SJSA1 (cell line): ENCODE measurements around the gene PGRMC2. TPM values are rescaled to one million over a fixed set of nuclear protein-coding genes. Genes with fewer than 3 reads are reported as not detected.
A peak's percentile ranks its signal among the peaks of the same experiment; 100 is the strongest.

ENCODE experiments used
- DNase-seq, 2 experiments: peaks; one replicate each; pipeline ENCODE4 v3.0.0-alpha.2; 2015 to 2020; ENCODE audit warnings: low spot score in 2 of 2, low read depth in 1 of 2
- H3K27ac ChIP-seq: fragments of 250-450 bp; sonication (Bioruptor Pico); 2 replicates; pipeline ENCODE4 v1.5.1; 2020; ENCODE audit warnings: mild to moderate bottlenecking, moderate library complexity
- H3K27me3 ChIP-seq: fragments of 250-450 bp; sonication (Bioruptor Pico); replicated peaks from 2 replicates; pipeline ENCODE4 v1.5.1; 2020; ENCODE audit warnings: mild to moderate bottlenecking, moderate library complexity
- H3K36me3 ChIP-seq: fragments of 250-450 bp; sonication (Bioruptor Pico); 2 replicates; pipeline ENCODE4 v1.5.1; 2020; ENCODE audit warnings: mild to moderate bottlenecking
- H3K4me1 ChIP-seq: fragments of 250-450 bp; sonication (Bioruptor Pico); replicated peaks from 2 replicates; pipeline ENCODE4 v1.6.1; 2021; ENCODE audit warnings: mild to moderate bottlenecking
- H3K4me3 ChIP-seq: fragments of 250-450 bp; sonication (Bioruptor Pico); 2 replicates; pipeline ENCODE4 v1.5.1; 2020; ENCODE audit warnings: mild to moderate bottlenecking
- H3K9me3 ChIP-seq: fragments of 250-450 bp; sonication (Bioruptor Pico); replicated peaks from 2 replicates; pipeline ENCODE4 v1.5.1; 2020; ENCODE audit warnings: mild to moderate bottlenecking
- total RNA-seq: library from RNA; depleted of rRNA; stranded (reverse); fragments of >200 nt; shearing (Covaris generic); gene quantifications from 2 replicates; pipeline ENCODE4 v1.2.3, GENCODE V29; 2014

Gene PGRMC2
- total RNA-seq, 1 experiment from 2014 or later = 36.5 TPM

GRCh38 chr4:128242601-128243000, 45.0 kb downstream of the PGRMC2 start:
- Histone ChIP-seq H3K27ac (peak overlapping the region; percentile 87), H3K4me3 (no peak overlapping the region), H3K36me3 (no peaks in the 10 kb centered on the region), H3K27me3 (no peaks in the 10 kb centered on the region), H3K4me1 (peaks cover 32% of the 10 kb centered on the region), H3K9me3 (no peaks in the 10 kb centered on the region)
- no peak for DNase-seq

GRCh38 chr4:128241981-128242380, 45.6 kb downstream of the PGRMC2 start:
- H3K36me3 ChIP-seq = no peaks in the 10 kb centered on the region
- DNase-seq = no peak
- H3K9me3 ChIP-seq = no peaks in the 10 kb centered on the region
- H3K27me3 ChIP-seq = no peaks in the 10 kb centered on the region
- peak overlapping the region; percentile 87 for H3K27ac ChIP-seq
- no peak overlapping the region for H3K4me3 ChIP-seq
- peaks cover 32% of the 10 kb centered on the region for H3K4me1 ChIP-seq

GRCh38 chr4:128241425-128241913, 46.1 kb downstream of the PGRMC2 start:
- DNase-seq = peak; percentile 94 to 95
- no peaks in the 10 kb centered on the region for H3K27me3 ChIP-seq
- H3K4me3 ChIP-seq = no peak overlapping the region
- peak overlapping the region; percentile 87 for H3K27ac ChIP-seq
- H3K36me3 ChIP-seq = no peaks in the 10 kb centered on the region
- H3K4me1 ChIP-seq = peaks cover 32% of the 10 kb centered on the region
- no peaks in the 10 kb centered on the region for H3K9me3 ChIP-seq

GRCh38 chr4:128241019-128241418, 46.6 kb downstream of the PGRMC2 start:
- DNase-seq = no peak
- Histone ChIP-seq H3K36me3 (no peaks in the 10 kb centered on the region), H3K27me3 (no peaks in the 10 kb centered on the region), H3K4me3 (no peak overlapping the region), H3K9me3 (no peaks in the 10 kb centered on the region), H3K4me1 (peaks cover 32% of the 10 kb centered on the region), H3K27ac (peak overlapping the region; percentile 87)

GRCh38 chr4:128234836-128235235, 52.8 kb downstream of the PGRMC2 start:
- Histone ChIP-seq H3K4me3 (no peak overlapping the region), H3K4me1 (peaks cover 10% of the 10 kb centered on the region), H3K36me3 (no peaks in the 10 kb centered on the region), H3K27ac (no peak overlapping the region), H3K9me3 (peaks cover 4% of the 10 kb centered on the region), H3K27me3 (no peaks in the 10 kb centered on the region)
- no peak for DNase-seq

- peaks cover 4% of the 10 kb centered on the region for H3K9me3 ChIP-seq
- H3K27ac ChIP-seq = no peak overlapping the region
- no peaks in the 10 kb centered on the region for H3K36me3 ChIP-seq
Measured at GRCh38 chr4:128232719-128233118, 54.9 kb downstream of the PGRMC2 start.

GRCh38 chr4:128228845-128229795, 58.5 kb downstream of the PGRMC2 start:
- Histone ChIP-seq H3K4me1 (peaks cover 35% of the 10 kb centered on the region), H3K9me3 (peaks cover 4% of the 10 kb centered on the region), H3K27ac (peak overlapping the region; percentile 66), H3K4me3 (no peak overlapping the region), H3K27me3 (no peaks in the 10 kb centered on the region), H3K36me3 (no peaks in the 10 kb centered on the region)
- no peak for DNase-seq

More at GRCh38 chr4:128232719-128233118, 54.9 kb downstream of the PGRMC2 start:
- peaks cover 21% of the 10 kb centered on the region for H3K4me1 ChIP-seq
- no peak for DNase-seq
- H3K4me3 ChIP-seq = no peak overlapping the region
- H3K27me3 ChIP-seq = no peaks in the 10 kb centered on the region

- Histone ChIP-seq H3K27me3 (no peaks in the 10 kb centered on the region), H3K4me3 (no peak overlapping the region), H3K36me3 (no peaks in the 10 kb centered on the region), H3K4me1 (peaks cover 35% of the 10 kb centered on the region), H3K27ac (no peak overlapping the region), H3K9me3 (peaks cover 4% of the 10 kb centered on the region)
- no peak for DNase-seq
Measured at GRCh38 chr4:128227991-128228571, 59.5 kb downstream of the PGRMC2 start.

GRCh38 chr4:128225148-128225547, 62.5 kb downstream of the PGRMC2 start:
- no peaks in the 10 kb centered on the region for H3K27me3 ChIP-seq
- H3K27ac ChIP-seq = peak overlapping the region; percentile 62
- H3K4me1 ChIP-seq = peaks cover 44% of the 10 kb centered on the region
- H3K9me3 ChIP-seq = peaks cover 3% of the 10 kb centered on the region
- H3K36me3 ChIP-seq = no peaks in the 10 kb centered on the region
- H3K4me3 ChIP-seq = no peak overlapping the region
- peak; percentile 54 to 62 for DNase-seq

- DNase-seq = no peak
- no peaks in the 10 kb centered on the region for H3K9me3 ChIP-seq
- H3K36me3 ChIP-seq = no peaks in the 10 kb centered on the region
- peaks cover 33% of the 10 kb centered on the region for H3K4me1 ChIP-seq
- H3K4me3 ChIP-seq = no peak overlapping the region
- no peak overlapping the region for H3K27ac ChIP-seq
- no peaks in the 10 kb centered on the region for H3K27me3 ChIP-seq
Measured at GRCh38 chr4:128221586-128221985, 66.0 kb downstream of the PGRMC2 start.

- Histone ChIP-seq H3K4me3 (no peak overlapping the region), H3K9me3 (no peaks in the 10 kb centered on the region), H3K27ac (peak overlapping the region; percentile 58), H3K27me3 (no peaks in the 10 kb centered on the region), H3K36me3 (no peaks in the 10 kb centered on the region), H3K4me1 (peaks cover 33% of the 10 kb centered on the region)
- peak in 1 of 2 experiments; percentile 70 for DNase-seq
Measured at GRCh38 chr4:128220286-128221235, 67.1 kb downstream of the PGRMC2 start.
